Right lobe of liver (tissue), 6 donors: ENCODE measurements around the gene EDDM3A. TPM values are rescaled to one million over a fixed set of nuclear protein-coding genes. Genes with fewer than 3 reads are reported as not detected.

Experiments used
- ATAC-seq, 4 donors: fragments of 200-7000 bp; cut with Tn5 transposase; one replicate each; pipeline ENCODE4 v1.9.1; 2020; ENCODE audit warnings: mild to moderate bottlenecking in 4 of 4, moderate library complexity in 4 of 4
- DNase-seq, 3 donors: peaks; one replicate each; pipeline ENCODE4 v3.0.0-alpha.2; 2020
- H3K27ac ChIP-seq, 3 donors: fragments of 200-600 bp; one replicate each; pipeline ENCODE4 v1.8.0; 2022
- H3K27me3 ChIP-seq, 2 donors: fragments of 200-600 bp; one replicate each; pipeline ENCODE4 v1.8.0; 2022
- H3K36me3 ChIP-seq, 4 donors: fragments of 200-600 bp; sonication (generic) in 1 of 4; one replicate each; pipeline versions ENCODE4 v1.5.1 to v1.8.0; 2017 to 2022; ENCODE audit warnings: control low read depth in 1 of 4
- H3K4me1 ChIP-seq, 4 donors: fragments of 200-600 bp; sonication (generic) in 1 of 4; one replicate each; pipeline versions ENCODE4 v1.5.1 to v1.8.0; 2017 to 2022; ENCODE audit warnings: control low read depth in 1 of 4
- H3K4me3 ChIP-seq, 3 donors: fragments of 200-600 bp; one replicate each; pipeline ENCODE4 v1.8.0; 2022
- H3K9me3 ChIP-seq, 4 donors: fragments of 200-600 bp; sonication (generic) in 1 of 4; one replicate each; pipeline versions ENCODE4 v1.5.1 to v1.8.0; 2017 to 2022; ENCODE audit warnings: control low read depth in 1 of 4
- CTCF ChIP-seq, 4 donors: fragments of 200-600 bp in 3 of 4; fragments of 450-650 bp in 1 of 4; IDR thresholded peaks; one replicate each; pipeline versions ENCODE4 v1.5.1 to v1.8.0; 2016 to 2022; ENCODE audit warnings: antibody characterized with exemption in 4 of 4, mild to moderate bottlenecking in 2 of 4
- POLR2A ChIP-seq: fragments of 450-650 bp; IDR thresholded peaks from one replicate; pipeline ENCODE4 v1.6.1; 2017; ENCODE audit warnings: antibody characterized with exemption, mild to moderate bottlenecking
- WGBS: methylation state at CpG from one replicate; pipeline ENCODE4 v1.1.6; 2018; ENCODE audit warnings: low coverage, low lambda C conversion rate; ENCODE audit not compliant: insufficient coverage; ENCODE audit errors: missing lambda C conversion rate; 5-methylcytosine and 5-hydroxymethylcytosine counted together
- intact Hi-C, 2 donors: fragments of 100-400 bp; cut with DNase I; formaldehyde crosslinking; loops; one replicate each; pipeline versions ENCODE4 v1.11.2 to v1.14.1; 2022
- total RNA-seq, 6 experiments: library from RNA; depleted of rRNA in 2 of 6; stranded (reverse); fragments of >200 nt in 2 of 6; fragmentation: NEBNext Ultra II Directional in 3 of 6; extraction: Animal tissue kit (Norgen Biotek cat#: 25700) in 3 of 6; gene quantifications; one replicate each; pipeline versions ENCODE4 v1.1.0 to v1.2.4, GENCODE V29; 2016 to 2023
- donor health status: DM: no; HTN: yes; CAD: no.
- donor health status: DM: no; HTN: no; CAD: no.
- donor health status: DM: no; HTN: no; CAD: no.
- donor health status: DM: no; HTN: yes; CAD: no.
- donor health status: DM: no; HTN: yes; CAD: no.

The EDDM3A gene
- total RNA-seq, 6 experiments from 2014 or later: not detected

GRCh38 chr14:20769421-20769820 is 23.7 kb downstream of the EDDM3A start:
- H3K27me3 ChIP-seq: no peaks in the 10 kb centered on the region
- no peak for DNase-seq
- intact Hi-C loops: no loop called here
- WGBS: 53% methylated on average over 3 of the region's 3 CpGs
- no peaks in the 10 kb centered on the region for H3K36me3 ChIP-seq
- no peaks in the 10 kb centered on the region for H3K4me1 ChIP-seq
- H3K27ac ChIP-seq: no peak overlapping the region
- ATAC-seq: no peak
- TF ChIP-seq CTCF (IDR thresholded peaks at IDR 0.05) (no peak), POLR2A (no peak)
- no peaks in the 10 kb centered on the region for H3K9me3 ChIP-seq
- no peak overlapping the region for H3K4me3 ChIP-seq

- H3K27ac ChIP-seq: no peak overlapping the region
- no peak for ATAC-seq
- 47% methylated on average over 3 of the region's 3 CpGs for WGBS
These were observed 27.0 kb downstream of the EDDM3A start for GRCh38 chr14:20772650-20773049.

GRCh38 chr14:20774258-20774824 is 28.7 kb downstream of the EDDM3A start:
- 49% methylated on average over 3 of the region's 5 CpGs for WGBS
- TF ChIP-seq CTCF (IDR thresholded peaks at IDR 0.05) (no peak), POLR2A (no peak)
- intact Hi-C loops: no loop called here
- Histone ChIP-seq H3K9me3 (no peaks in the 10 kb centered on the region), H3K27me3 (no peaks in the 10 kb centered on the region), H3K4me1 (no peaks in the 10 kb centered on the region), H3K36me3 (no peaks in the 10 kb centered on the region), H3K27ac (no peak overlapping the region), H3K4me3 (no peak overlapping the region)
- no peak for DNase-seq
- no peak for ATAC-seq

More at GRCh38 chr14:20772650-20773049, 27.0 kb downstream of the EDDM3A start:
- intact Hi-C loops: no loop called here
- Histone ChIP-seq H3K27me3 (no peaks in the 10 kb centered on the region), H3K9me3 (no peaks in the 10 kb centered on the region), H3K4me3 (no peak overlapping the region), H3K36me3 (no peaks in the 10 kb centered on the region), H3K4me1 (no peaks in the 10 kb centered on the region)
- TF ChIP-seq POLR2A (no peak), CTCF (IDR thresholded peaks at IDR 0.05) (no peak)
- no peak for DNase-seq

GRCh38 chr14:20775043-20775442 is 29.4 kb downstream of the EDDM3A start:
- no peaks in the 10 kb centered on the region for H3K36me3 ChIP-seq
- no peak for ATAC-seq

More at GRCh38 chr14:20775043-20775442, 29.4 kb downstream of the EDDM3A start:
- no peak overlapping the region for H3K4me3 ChIP-seq
- TF ChIP-seq POLR2A: no peak
- no peak for TF ChIP-seq CTCF (IDR thresholded peaks at IDR 0.05)
- intact Hi-C loops: no loop called here
- no peaks in the 10 kb centered on the region for H3K4me1 ChIP-seq
- H3K27ac ChIP-seq: no peak overlapping the region
- DNase-seq: no peak
- 53% methylated on average over 6 of the region's 6 CpGs for WGBS
- no peaks in the 10 kb centered on the region for H3K27me3 ChIP-seq
- H3K9me3 ChIP-seq: no peaks in the 10 kb centered on the region
